Panc1 (cell line): ENCODE results near the gene SPINK4. TPM values are rescaled to one million over a fixed set of nuclear protein-coding genes. Genes with fewer than 3 reads are reported as not detected.
A peak's percentile ranks its signal among the peaks of the same experiment; 100 is the strongest.

Experiments
- ATAC-seq: fragments of 200-7000 bp; cut with Tn5 transposase; 2 replicates; pipeline ENCODE4 v1.9.1; 2020; ENCODE audit warnings: mild to moderate bottlenecking, moderate library complexity
- BruUV-seq: library from RNA; stranded (reverse); fragments of 400-500 nt; replicated peaks from 2 replicates; lab custom pipeline; 2021; lab: Mats Ljungman, UMichigan
- CTCF ChIA-PET: fragments of 300-600 bp; sonication (Branson Sonifier 250); formaldehyde crosslinking; loops from one replicate; lab custom pipeline; 2022; ENCODE audit warnings: antibody characterized with exemption; lab: Charles Lee
- POLR2A ChIA-PET: fragments of 300-600 bp; sonication (Branson Sonifier 250); formaldehyde crosslinking; loops from one replicate; lab custom pipeline; 2022; ENCODE audit warnings: antibody characterized with exemption; lab: Charles Lee
- DNase-seq: peaks from one replicate; pipeline ENCODE4 v3.0.0-alpha.2; 2010; ENCODE audit warnings: low read depth, low spot score
- H3K27ac ChIP-seq: 2 replicates; pipeline ENCODE4 v1.5.1; 2011; ENCODE audit warnings: mild to moderate bottlenecking, low read length, inconsistent platforms
- H3K27me3 ChIP-seq: fragments of 200-500 bp; sonication (Bioruptor generic); 2 replicates; pipeline ENCODE4 v1.6.0; 2014; ENCODE audit warnings: low read length, inconsistent platforms; ENCODE audit not compliant: control insufficient read depth, insufficient read depth
- H3K36me3 ChIP-seq: fragments of 200-500 bp; sonication (Bioruptor generic); 2 replicates; pipeline ENCODE4 v1.5.1; 2014; ENCODE audit warnings: inconsistent platforms, mild to moderate bottlenecking, low read length, moderate library complexity; ENCODE audit not compliant: control insufficient read depth, insufficient read depth
- H3K4me1 ChIP-seq: 2 replicates; pipeline ENCODE4 v1.5.1; 2011; ENCODE audit warnings: inconsistent platforms, mild to moderate bottlenecking, low read length, moderate library complexity; ENCODE audit not compliant: control insufficient read depth, insufficient read depth
- H3K4me3 ChIP-seq, 2 experiments: 2 replicates each; pipeline ENCODE4 v1.5.1; 2011 to 2012; ENCODE audit warnings: low read depth in 2 of 2, low read length in 2 of 2, mild to moderate bottlenecking in 2 of 2, inconsistent platforms in 1 of 2, moderate library complexity in 1 of 2
- H3K9me3 ChIP-seq: fragments of 200-500 bp; sonication (Bioruptor generic); 2 replicates; pipeline ENCODE4 v1.5.1; 2014; ENCODE audit warnings: low read depth, mild to moderate bottlenecking, inconsistent platforms, low read length, moderate library complexity; ENCODE audit not compliant: control insufficient read depth, insufficient read depth
- CTCF ChIP-seq: fragments of 450-650 bp; IDR thresholded peaks from 2 replicates; pipeline ENCODE4 v1.5.1; 2017; ENCODE audit warnings: mild to moderate bottlenecking
- POLR2AphosphoS5 ChIP-seq: IDR thresholded peaks from 2 replicates; pipeline ENCODE4 v1.6.1; 2012; ENCODE audit warnings: mild to moderate bottlenecking, low read depth, low read length, moderate library complexity
- REST ChIP-seq, 2 experiments: IDR thresholded peaks; 2 replicates each; pipeline ENCODE4 v1.6.1; 2011 to 2012; ENCODE audit warnings: low read depth in 2 of 2, control low read depth in 1 of 2, low read length in 1 of 2, mild to moderate bottlenecking in 1 of 2, moderate library complexity in 1 of 2; ENCODE audit not compliant: insufficient read depth in 1 of 2
- SIN3A ChIP-seq: IDR thresholded peaks from 2 replicates; pipeline ENCODE4 v1.6.1; 2012; ENCODE audit warnings: low read depth, mild to moderate bottlenecking, low read length, moderate library complexity, borderline replicate concordance; ENCODE audit not compliant: insufficient read depth
- TCF7L2 ChIP-seq: IDR thresholded peaks from 2 replicates; pipeline ENCODE4 v1.6.1; 2011; ENCODE audit warnings: mild to moderate bottlenecking, low read depth, low read length, inconsistent platforms
- in situ Hi-C: cut with HindIII; loops from 2 replicates; pipeline ENCODE4 v1.10.0; 2016; ENCODE audit warnings: low sequenced_read_pairs, low pct_unique_long_range_greater_than_20kb
- intact Hi-C: fragments of 100-400 bp; cut with micrococcal nuclease; formaldehyde crosslinking; loops from one replicate; pipeline ENCODE4 v1.10.0; 2022; ENCODE audit not compliant: unreplicated experiment
- total RNA-seq: library from RNA; stranded (reverse); gene quantifications from one replicate; pipeline ENCODE4 v1.2.1, GENCODE V29; 2021; ENCODE audit not compliant: unreplicated experiment

The SPINK4 gene
- total RNA-seq, 1 experiment from 2014 or later, result not detected

- Histone ChIP-seq H3K9me3 (no peaks in the 10 kb centered on the region), H3K4me1 (no peaks in the 10 kb centered on the region), H3K4me3 (no peak overlapping the region), H3K36me3 (peaks cover 28% of the 10 kb centered on the region), H3K27me3 (no peaks in the 10 kb centered on the region), H3K27ac (no peak overlapping the region)
- no peak for DNase-seq
- intact Hi-C loops (no loop called here), in situ Hi-C loops (no loop called here)
- CTCF ChIA-PET, result no interaction called here
- BruUV-seq, result TSS peak; percentile 29
- POLR2A ChIA-PET, result no interaction called here
- TF ChIP-seq CTCF, result no peak
- no peak for TF ChIP-seq TCF7L2
- no peak for TF ChIP-seq REST (IDR thresholded peaks at IDR 0.05; ENCODE audit: insufficient read depth in 1 of 2, low read depth in 2 of 2, low read length in 1 of 2)
- no peak for TF ChIP-seq POLR2AphosphoS5
- TF ChIP-seq SIN3A, result no peak
- no peak for ATAC-seq
These were observed 37.5 kb downstream of the SPINK4 start for GRCh38 chr9:33277484-33277883.

GRCh38 chr9:33285502-33285901 is 45.5 kb downstream of the SPINK4 start:
- H3K4me1 ChIP-seq, result peaks cover 10% of the 10 kb centered on the region; the same call in 1 of the 2 replicates
- POLR2A ChIA-PET, result no interaction called here
- no peak overlapping the region for H3K4me3 ChIP-seq
- H3K36me3 ChIP-seq, result no peaks in the 10 kb centered on the region; the same call in 1 of the 2 replicates
- in situ Hi-C loops (no loop called here), intact Hi-C loops (no loop called here)
- no peaks in the 10 kb centered on the region for H3K27me3 ChIP-seq
- H3K9me3 ChIP-seq, result no peaks in the 10 kb centered on the region
- no peak overlapping the region for H3K27ac ChIP-seq
- ATAC-seq (no peak), DNase-seq (no peak)
- TF ChIP-seq REST (IDR thresholded peaks at IDR 0.05; ENCODE audit: insufficient read depth in 1 of 2, low read depth in 2 of 2, low read length in 1 of 2) (no peak), TCF7L2 (no peak), SIN3A (no peak), CTCF (no peak), POLR2AphosphoS5 (no peak)
- no TSS peak for BruUV-seq
- CTCF ChIA-PET, result interaction anchor here (0.7 kb wide), 1 partner anchor 57 kb away, joined by 11 read pairs; no protein-coding TSS in a partner anchor
